HG02884 (cell line): Measurements from ENCODE around the gene CCDC198.

Experiments
- ATAC-seq: cut with Tn5 transposase; IDR thresholded peaks from one replicate; pipeline ENCODE4 v1.9.1; 2021; ENCODE audit warnings: mild to moderate bottlenecking, moderate library complexity; ENCODE audit not compliant: unreplicated experiment

CCDC198 gene

GRCh38 chr14:57493467-57494181 lies at the start of gene CCDC198:
CCDC198 (minus strand) TSS chr14:57493857; CDS start chr14:57493715, 142 bp downstream.
- ATAC-seq = no peak

- no peak for ATAC-seq
These were observed 39.6 kb upstream of the CCDC198 start for GRCh38 chr14:57533214-57533613.

DNA sequence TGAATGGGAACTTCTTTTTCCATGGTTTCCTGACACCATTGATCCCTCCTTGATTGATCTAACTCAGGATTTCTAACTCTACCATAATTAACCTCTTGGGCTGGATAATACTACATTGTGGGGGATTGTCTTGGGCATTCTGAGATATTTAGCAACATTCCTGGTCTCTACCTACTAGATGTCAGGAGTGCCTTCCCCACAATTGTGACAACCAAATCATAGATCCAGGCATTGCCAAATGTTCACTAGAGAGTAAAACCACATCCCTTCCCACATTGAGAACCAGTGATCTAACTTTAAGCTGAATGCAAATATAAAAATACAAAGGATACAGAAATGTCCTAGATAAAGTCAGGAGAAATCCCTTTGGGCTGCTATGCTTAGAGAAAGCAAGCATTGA lies 36.9 kb upstream of the CCDC198 start:
- ATAC-seq = no peak

GRCh38 chr14:57526942-57527341 lies 33.3 kb upstream of the CCDC198 start:
- ATAC-seq = no peak

- no peak for ATAC-seq
These were observed 25.4 kb upstream of the CCDC198 start for GRCh38 chr14:57519043-57519442.

GRCh38 chr14:57512220-57512619 lies 18.6 kb upstream of the CCDC198 start:
- ATAC-seq = no peak

GRCh38 chr14:57508756-57509155 lies 15.1 kb upstream of the CCDC198 start:
- ATAC-seq = no peak

- ATAC-seq = no peak
These were observed 9.1 kb upstream of the CCDC198 start for GRCh38 chr14:57502586-57503254.

GRCh38 chr14:57501039-57501557 lies 7.4 kb upstream of the CCDC198 start:
- ATAC-seq = no peak

DNA sequence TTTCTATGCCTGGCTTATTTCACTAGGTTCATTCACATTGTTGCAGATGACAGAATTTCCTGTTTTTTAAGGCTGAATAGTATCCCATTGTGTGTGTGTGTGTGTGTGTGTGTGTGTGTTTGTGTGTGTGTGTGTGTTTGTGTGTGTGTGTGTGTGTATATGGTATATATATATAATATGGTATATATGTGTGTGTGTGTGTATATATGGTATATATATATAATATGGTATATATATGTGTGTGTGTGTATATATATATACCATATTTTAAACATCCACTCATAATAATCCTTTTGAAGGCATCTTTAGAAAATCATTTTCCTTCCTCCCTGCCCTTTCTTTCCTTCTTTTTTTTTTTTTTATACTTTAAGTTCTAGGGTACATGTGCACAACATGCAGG lies 5.0 kb upstream of the CCDC198 start:
- ATAC-seq = no peak

GRCh38 chr14:57498035-57498434 lies 4.4 kb upstream of the CCDC198 start:
- ATAC-seq = no peak

DNA sequence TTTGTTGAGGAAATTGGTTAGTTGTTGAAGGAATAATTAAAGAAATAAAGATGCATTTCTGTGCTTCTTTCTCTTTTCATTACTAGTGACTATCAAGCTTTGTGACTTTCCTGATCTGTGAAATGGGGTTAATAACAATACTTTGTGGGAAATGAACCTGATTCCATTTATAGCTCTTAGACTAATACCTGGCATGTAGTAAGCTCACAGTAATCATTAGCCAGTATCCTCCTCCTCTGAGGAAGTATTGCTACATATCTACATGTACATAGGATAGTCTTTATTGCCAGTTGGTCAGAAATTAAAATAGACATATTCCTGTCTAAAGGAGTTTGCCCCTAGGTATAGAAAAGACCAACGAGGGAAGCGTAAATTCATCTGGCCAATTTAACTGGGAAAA lies 1.8 kb upstream of the CCDC198 start:
- no peak for ATAC-seq

DNA sequence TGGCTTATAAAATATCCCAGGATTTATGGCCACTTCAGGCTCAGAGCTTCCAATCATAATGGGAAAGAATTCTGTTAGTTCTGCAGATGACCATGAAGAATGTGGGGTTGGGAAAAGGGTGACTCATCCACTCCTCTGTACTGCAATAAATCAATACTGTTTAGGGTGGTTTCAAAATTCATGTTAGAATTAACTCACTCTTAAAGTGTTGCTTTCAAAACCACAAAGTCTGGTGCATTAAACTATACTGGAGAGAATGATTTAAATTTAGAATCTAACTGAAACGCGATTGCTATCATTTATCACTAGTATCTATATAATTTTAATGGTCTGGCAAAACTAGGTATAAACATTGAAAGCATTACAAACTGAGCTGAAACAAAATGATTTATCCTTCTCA lies 798 bp downstream of the CCDC198 start:
- ATAC-seq = no peak

DNA sequence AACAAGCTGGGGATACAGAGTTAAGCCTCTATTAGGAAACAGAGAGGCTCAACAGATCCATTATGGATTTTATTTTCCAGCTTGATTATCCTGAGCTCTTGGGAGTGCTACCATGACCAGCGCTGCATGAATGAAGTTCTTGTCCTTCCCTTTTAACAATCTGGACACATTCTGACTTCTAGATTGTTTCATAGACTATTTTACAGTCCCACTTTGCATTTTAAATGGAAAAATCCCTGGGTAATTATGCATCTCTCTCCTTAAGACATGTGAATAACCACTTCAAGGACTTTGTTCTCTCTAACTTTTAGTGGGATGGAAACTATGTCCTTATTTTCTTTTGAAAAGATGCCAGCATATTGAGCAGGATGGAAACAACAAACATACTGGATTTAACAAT lies 2.0 kb downstream of the CCDC198 start:
- no peak for ATAC-seq

DNA sequence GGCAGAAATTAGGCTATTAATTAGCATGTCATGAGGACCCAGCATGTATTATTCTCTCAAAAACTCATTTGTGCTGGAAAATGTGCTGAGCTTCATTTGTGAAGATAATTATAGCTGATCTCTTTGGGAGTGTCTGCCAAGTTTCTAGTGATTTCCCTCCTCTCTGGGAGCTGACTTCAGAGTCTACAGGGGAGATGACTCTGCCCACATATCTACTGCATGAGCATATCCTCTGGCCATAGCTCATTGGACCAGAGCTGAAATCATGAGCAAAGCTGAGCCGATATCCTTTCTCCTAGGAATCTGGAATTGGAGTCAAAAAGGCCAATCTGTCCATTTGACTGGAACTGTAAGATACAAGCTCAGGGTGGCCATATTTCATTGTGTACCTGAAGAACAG lies 5.9 kb downstream of the CCDC198 start:
- ATAC-seq = no peak

DNA sequence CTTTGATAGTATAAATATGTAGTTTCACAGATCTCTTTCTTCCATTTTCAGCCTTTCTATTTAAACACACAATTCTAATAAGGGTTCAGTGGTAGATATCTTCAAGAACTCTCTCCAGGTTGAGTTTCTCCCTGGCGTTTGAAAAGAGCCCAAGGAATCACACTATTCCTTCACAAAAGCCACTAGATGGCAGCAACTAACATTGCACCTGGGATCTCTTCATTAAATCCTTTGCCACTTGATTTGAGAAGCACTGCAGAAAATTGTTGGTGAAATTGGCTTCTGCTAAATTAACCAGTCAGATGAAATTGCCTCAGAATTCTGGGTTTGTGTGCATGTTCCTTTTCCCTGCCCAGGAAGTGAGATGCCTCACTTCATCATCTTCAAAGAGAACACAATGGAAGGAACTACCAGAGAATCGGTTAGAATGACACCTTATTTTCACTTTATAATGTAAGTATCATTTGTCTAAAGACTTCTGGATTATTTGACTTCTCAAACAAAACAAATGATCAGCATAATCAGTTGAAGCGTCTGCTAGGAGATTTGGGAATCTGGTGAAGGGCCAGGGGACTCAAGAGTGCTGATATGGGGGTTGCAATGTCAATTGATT lies 6.8 kb downstream of the CCDC198 start:
- no peak for ATAC-seq

- ATAC-seq = peak; percentile 91
These were observed 8.0 kb downstream of the CCDC198 start for GRCh38 chr14:57485635-57486034.

DNA sequence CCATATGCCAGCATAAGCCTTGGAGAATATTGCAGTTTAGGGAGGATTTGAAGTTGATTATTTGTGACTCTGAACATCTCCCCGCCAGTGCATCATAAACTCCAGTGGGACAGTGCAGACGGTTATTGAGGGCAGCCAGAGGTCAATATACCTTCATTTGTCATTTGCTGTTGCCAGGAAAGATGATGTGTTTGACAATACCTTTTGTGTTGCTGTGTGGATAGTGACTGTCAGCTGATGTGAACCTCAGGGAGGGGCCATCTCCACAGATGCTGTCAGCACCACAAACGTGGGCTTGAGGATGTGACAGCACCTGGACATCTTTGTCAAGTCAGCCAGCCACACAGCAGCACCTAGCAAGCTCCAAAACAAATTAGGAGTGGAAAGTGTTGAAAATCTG lies 11.5 kb downstream of the CCDC198 start:
- ATAC-seq = no peak

DNA sequence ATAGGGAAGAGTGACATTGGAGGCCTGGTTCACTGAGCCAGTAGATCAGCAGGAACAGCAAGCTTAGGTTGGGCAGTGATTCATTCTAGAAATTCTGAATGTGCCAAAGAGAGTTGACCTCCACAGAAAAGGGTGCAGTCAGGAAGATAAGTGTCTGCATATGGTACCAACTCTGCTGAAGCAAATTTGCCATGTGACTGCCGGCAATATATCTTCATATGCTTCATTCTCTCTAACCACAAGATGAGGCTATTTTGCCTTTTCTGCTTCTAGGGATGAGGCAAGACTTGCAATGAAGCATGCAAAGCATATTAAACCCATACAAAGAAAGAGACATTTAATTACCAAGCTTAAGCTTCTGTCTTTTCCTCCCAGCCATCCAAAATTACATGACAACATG lies 13.6 kb downstream of the CCDC198 start:
- no peak for ATAC-seq

GRCh38 chr14:57479197-57479596 lies 14.5 kb downstream of the CCDC198 start:
- no peak for ATAC-seq

GRCh38 chr14:57478050-57478449 lies 15.6 kb downstream of the CCDC198 start:
- no peak for ATAC-seq

GRCh38 chr14:57470909-57471308 lies 22.7 kb downstream of the CCDC198 start:
- no peak for ATAC-seq
